ENCODE measurements around the gene PPARG. TPM values are rescaled to one million over a fixed set of nuclear protein-coding genes. Genes with fewer than 3 reads are reported as not detected.
"Not testable (repeated sequence)": the region's sequence is repeated elsewhere in the genome, so short reads cannot be mapped to it uniquely, and the experiment has no call there.

The PPARG gene
- total RNA-seq, 1 donor from 2014 or later, result 10.1 TPM

DNA sequence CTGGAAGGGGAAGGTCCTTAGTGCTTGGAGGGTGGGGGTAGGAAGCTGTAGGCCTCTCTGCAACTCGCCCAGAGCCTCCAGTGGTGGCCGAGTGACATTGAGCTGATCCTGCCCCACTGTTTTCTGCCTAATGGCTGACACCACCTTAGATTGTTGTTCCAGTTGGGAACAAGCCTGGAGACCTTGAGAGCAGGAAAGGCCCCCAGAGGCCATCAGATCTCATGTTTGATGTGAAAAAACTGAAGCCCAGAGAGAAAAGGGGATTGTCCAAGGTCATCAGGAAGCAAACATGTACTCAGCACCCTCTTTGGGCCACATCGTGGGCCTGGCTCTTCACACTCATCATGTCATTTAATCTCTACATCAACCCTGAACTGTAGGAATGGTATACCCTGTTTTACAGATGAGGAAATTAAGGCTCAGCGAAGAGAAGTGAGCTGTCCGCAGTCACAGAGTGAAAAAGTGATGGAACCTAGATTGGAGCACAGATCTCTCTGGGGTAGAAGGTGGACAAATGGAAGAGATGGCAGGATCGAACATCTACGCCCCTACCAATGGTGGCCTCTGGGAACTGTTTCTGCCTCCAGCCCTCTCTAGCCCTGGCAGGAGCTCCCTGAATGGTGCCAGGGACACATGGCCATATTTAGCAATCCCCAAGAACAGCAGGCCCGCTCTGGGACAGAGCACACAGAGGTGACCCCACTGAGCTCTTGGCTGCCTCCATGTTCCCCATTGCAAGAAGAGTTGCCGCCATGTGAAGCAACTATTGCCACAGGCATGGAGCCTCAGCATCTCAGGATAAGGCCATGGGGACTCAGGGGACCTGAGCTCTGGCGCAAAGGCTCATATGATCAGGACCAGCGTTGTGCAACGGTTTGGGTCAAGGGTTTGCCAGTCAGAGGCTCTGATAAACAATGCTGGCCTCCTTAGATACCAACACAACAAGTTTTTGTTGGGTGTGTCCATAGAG is 163.8 kb downstream of the PPARG start:
- TF ChIP-seq, protein P1, sequence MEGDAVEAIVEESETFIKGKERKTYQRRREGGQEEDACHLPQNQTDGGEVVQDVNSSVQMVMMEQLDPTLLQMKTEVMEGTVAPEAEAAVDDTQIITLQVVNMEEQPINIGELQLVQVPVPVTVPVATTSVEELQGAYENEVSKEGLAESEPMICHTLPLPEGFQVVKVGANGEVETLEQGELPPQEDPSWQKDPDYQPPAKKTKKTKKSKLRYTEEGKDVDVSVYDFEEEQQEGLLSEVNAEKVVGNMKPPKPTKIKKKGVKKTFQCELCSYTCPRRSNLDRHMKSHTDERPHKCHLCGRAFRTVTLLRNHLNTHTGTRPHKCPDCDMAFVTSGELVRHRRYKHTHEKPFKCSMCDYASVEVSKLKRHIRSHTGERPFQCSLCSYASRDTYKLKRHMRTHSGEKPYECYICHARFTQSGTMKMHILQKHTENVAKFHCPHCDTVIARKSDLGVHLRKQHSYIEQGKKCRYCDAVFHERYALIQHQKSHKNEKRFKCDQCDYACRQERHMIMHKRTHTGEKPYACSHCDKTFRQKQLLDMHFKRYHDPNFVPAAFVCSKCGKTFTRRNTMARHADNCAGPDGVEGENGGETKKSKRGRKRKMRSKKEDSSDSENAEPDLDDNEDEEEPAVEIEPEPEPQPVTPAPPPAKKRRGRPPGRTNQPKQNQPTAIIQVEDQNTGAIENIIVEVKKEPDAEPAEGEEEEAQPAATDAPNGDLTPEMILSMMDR (IDR thresholded peaks at IDR 0.05; ENCODE audit: unreplicated experiment), result no peak
- Mint-ChIP-seq H3K36me3 (no peaks in the 10 kb centered on the region), H3K4me3 (no peak overlapping the region), H3K9me3 (peaks cover 6% of the 10 kb centered on the region), H3K27me3 (ENCODE audit: low read depth) (no peaks in the 10 kb centered on the region), H3K27ac (no peak overlapping the region), H3K4me1 (peaks cover 4% of the 10 kb centered on the region)
- DNase-seq (ENCODE audit: low spot score in 2 of 2, unreplicated experiment in 2 of 2), result no peak

DNA sequence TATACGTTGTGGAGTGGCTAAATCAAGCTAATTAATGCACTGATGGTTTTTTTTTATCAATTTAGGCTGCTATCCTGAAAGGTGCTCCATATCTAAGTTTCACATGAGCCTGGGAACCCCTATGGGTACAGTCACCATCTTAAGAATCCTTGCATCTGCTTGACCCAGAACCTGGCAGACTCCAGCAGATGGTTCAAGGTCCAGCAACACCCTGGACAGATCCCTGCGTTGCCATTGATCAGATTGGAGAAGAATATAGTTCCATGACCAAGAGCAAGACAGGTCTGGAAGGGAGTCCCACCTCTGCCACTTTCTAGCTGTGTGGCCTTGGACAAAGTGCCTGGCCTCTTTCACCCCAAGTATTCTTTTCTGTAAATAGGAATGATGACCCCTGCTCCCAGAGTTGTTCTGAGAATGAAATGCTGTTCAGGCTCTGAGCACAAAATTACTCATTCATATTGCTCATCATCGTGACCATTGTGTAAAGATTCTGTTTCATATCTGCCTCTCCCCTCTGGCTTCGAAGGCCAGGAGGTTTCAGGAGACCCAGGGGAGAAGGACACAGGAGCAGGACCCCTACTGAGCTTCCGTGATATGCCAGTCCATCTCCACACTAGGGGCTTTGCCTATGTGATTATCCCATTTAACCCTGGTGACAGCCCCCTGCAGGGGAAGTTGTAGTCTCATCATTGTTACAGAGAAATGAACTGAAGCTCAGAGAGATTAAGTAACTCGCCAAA is 165.4 kb downstream of the PPARG start:
- no peak overlapping the region for H3K4me3 Mint-ChIP-seq
- peaks cover 6% of the 10 kb centered on the region for H3K9me3 Mint-ChIP-seq
- DNase-seq (ENCODE audit: low spot score in 2 of 2, unreplicated experiment in 2 of 2), result no peak
- no peaks in the 10 kb centered on the region for H3K27me3 Mint-ChIP-seq (ENCODE audit: low read depth)
- H3K4me1 Mint-ChIP-seq, result peaks cover 4% of the 10 kb centered on the region
- TF ChIP-seq, protein P1 (IDR thresholded peaks at IDR 0.05; ENCODE audit: unreplicated experiment), result no peak
- no peaks in the 10 kb centered on the region for H3K36me3 Mint-ChIP-seq
- no peak overlapping the region for H3K27ac Mint-ChIP-seq

DNA sequence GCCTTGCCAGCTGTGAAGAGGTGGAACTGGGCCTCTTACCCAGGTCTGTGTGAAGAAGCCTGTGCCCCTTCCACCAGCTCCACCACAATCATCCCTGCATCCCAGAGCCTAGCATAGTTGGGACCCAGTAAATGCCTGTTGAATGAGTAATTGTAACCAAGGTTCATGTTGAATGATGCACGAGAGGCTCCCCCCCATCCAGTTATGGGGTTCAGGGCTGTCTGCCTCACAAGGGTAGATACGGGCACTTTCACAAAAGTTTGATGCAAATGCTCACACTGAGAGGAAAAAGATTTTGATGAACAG is 165.9 kb downstream of the PPARG start:
- peaks cover 6% of the 10 kb centered on the region for H3K9me3 Mint-ChIP-seq
- no peak overlapping the region for H3K27ac Mint-ChIP-seq
- peaks cover 4% of the 10 kb centered on the region for H3K4me1 Mint-ChIP-seq
- TF ChIP-seq, protein P1 (IDR thresholded peaks at IDR 0.05; ENCODE audit: unreplicated experiment), result no peak
- H3K36me3 Mint-ChIP-seq, result no peaks in the 10 kb centered on the region
- no peaks in the 10 kb centered on the region for H3K27me3 Mint-ChIP-seq (ENCODE audit: low read depth)
- no peak overlapping the region for H3K4me3 Mint-ChIP-seq
- DNase-seq (ENCODE audit: low spot score in 2 of 2, unreplicated experiment in 2 of 2), result no peak

DNA sequence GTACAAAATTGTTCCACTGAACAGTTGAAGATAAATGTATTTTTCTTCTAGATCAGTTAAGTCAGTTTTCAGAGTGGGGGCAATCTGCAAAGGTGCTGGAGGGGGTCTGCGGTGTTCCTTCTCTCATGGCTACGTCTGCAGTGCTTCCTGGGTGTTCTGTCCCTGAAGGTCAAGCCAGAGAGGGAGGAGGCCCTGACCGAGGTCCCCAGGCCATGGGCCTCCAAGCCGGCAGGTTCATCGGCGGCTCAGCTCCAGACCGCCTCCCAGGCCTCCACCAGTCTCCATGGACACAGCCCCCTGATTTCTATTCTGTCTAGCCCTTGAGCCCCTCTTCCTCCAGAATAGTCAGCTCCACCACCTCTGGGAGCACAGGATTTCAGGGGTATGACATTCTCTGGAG is 166.9 kb downstream of the PPARG start:
- Mint-ChIP-seq H3K27ac (no peak overlapping the region), H3K4me3 (no peak overlapping the region), H3K4me1 (peaks cover under 1% of the 10 kb centered on the region), H3K36me3 (no peaks in the 10 kb centered on the region), H3K27me3 (ENCODE audit: low read depth) (no peaks in the 10 kb centered on the region), H3K9me3 (peaks cover 6% of the 10 kb centered on the region)
- no peak for DNase-seq (ENCODE audit: low spot score in 2 of 2, unreplicated experiment in 2 of 2)
- TF ChIP-seq, protein P1 (IDR thresholded peaks at IDR 0.05; ENCODE audit: unreplicated experiment), result no peak

DNA sequence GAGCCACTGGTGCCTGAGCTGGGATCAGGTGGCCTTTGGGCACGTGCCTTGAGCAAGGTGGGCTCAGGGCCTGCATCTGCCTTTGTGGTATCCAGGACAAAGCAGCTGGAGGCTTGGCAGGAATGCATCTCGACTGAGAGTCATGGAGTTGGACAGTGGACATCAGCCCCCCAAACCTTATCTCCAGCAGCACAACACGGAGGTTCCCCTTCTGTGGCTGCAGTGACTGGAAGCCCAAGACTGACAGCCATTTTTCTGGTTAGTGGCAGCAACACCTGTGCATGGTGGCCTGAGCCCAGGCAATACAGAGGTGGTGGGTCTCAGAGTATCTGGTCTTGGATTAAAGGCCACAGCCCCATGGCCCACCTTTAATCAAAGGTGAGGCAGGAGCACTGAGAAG is 167.6 kb downstream of the PPARG start:
- TF ChIP-seq, protein P1 (IDR thresholded peaks at IDR 0.05; ENCODE audit: unreplicated experiment), result no peak
- no peak for DNase-seq (ENCODE audit: low spot score in 2 of 2, unreplicated experiment in 2 of 2)
- H3K9me3 Mint-ChIP-seq, result peaks cover under 1% of the 10 kb centered on the region

DNA sequence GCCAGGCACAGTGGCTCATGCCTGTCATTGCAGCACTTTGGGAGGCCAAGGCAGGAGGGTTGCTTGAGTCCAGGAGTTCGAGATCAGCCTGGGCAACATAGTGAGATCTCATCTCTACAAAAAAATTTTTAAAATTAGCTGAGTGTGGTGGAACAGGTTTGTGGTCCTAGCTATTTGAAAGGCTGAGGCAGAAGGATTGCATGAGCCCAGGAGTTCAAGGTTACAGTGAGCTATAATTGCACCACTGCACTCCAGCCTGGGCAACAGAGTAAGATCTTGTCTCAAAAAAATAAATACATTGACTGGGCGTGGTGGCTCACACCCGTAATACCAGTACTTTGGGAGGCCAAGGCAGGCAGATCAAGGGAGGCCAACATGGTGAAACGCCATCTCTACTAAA is 168.5 kb downstream of the PPARG start:
- H3K27ac Mint-ChIP-seq, H3K4me1 Mint-ChIP-seq: not testable (repeated sequence)

More for the DNA sequence above, 167.6 kb downstream of the PPARG start:
- Mint-ChIP-seq H3K4me1 (no peaks in the 10 kb centered on the region), H3K36me3 (no peaks in the 10 kb centered on the region), H3K27me3 (ENCODE audit: low read depth) (no peaks in the 10 kb centered on the region), H3K4me3 (no peak overlapping the region), H3K27ac (no peak overlapping the region)

More for the DNA sequence above, 168.5 kb downstream of the PPARG start:
- DNase-seq (ENCODE audit: low spot score in 2 of 2, unreplicated experiment in 2 of 2); H3K27me3 Mint-ChIP-seq (ENCODE audit: low read depth); H3K4me3 Mint-ChIP-seq; H3K9me3 Mint-ChIP-seq; H3K36me3 Mint-ChIP-seq: not testable (repeated sequence)

Data from mesothelial cell of epicardium (in vitro differentiated cells).